ENCODE data around the gene CEP112.

CEP112 gene

GRCh38 chr17:65926599-65926998 is 265.3 kb downstream of the CEP112 start:
- no peak overlapping the region for H3K27ac ChIP-seq
- no peak for TF ChIP-seq ZFX (IDR thresholded peaks at IDR 0.05; ENCODE audit: borderline replicate concordance)
- TF ChIP-seq CTCF (IDR thresholded peaks at IDR 0.05), result no peak

GRCh38 chr17:65925606-65926307 is 266.2 kb downstream of the CEP112 start:
- no peak for TF ChIP-seq ZFX (IDR thresholded peaks at IDR 0.05; ENCODE audit: borderline replicate concordance)
- TF ChIP-seq CTCF (IDR thresholded peaks at IDR 0.05), result no peak
- no peak overlapping the region for H3K27ac ChIP-seq

DNA sequence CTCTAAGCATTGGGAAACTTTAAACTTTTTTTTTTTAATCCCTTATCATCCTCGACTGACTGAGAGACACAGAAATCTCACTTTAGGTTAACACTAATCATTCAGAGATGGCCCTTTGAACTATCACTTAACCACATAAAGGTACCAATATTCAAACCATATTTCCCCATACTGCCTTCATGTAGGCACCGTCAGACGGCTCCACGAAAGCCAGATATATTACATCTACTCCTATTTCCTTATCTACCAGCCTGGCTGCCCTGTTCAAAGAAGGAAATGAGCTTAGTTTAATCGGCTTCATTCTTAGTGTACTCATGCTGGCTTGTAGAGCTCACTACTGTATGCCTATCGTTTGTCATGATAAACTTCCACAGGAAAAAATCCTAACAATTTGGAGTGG is 270.9 kb downstream of the CEP112 start:
- H3K27ac ChIP-seq, result no peak overlapping the region
- no peak for TF ChIP-seq ZFX (IDR thresholded peaks at IDR 0.05; ENCODE audit: borderline replicate concordance)
- TF ChIP-seq CTCF (IDR thresholded peaks at IDR 0.05), result no peak

DNA sequence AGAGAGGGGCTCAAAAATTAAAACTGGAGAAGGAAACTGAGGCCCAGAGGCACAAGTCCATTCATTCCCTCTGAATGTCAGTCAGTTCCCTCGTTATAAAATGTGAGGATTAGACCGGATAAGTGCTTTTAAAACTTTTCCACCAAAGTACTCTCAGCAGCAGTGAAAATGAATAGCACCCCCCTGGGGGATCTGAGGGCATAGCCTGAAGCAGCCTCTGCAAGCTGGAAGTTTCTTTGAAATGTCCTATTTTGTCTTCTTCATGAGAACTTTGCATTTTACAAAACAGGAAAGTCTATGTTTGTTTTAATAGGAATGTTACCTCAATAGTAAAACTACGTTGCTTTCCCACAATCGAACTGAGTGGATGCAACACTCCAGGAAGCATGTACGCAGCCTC is 273.0 kb downstream of the CEP112 start:
- TF ChIP-seq ZFX (IDR thresholded peaks at IDR 0.05; ENCODE audit: borderline replicate concordance), result no peak
- no peak for TF ChIP-seq CTCF (IDR thresholded peaks at IDR 0.05)
- H3K27ac ChIP-seq, result no peak overlapping the region

GRCh38 chr17:65918500-65918899 is 273.4 kb downstream of the CEP112 start:
- no peak overlapping the region for H3K27ac ChIP-seq
- TF ChIP-seq ZFX (IDR thresholded peaks at IDR 0.05; ENCODE audit: borderline replicate concordance) (no peak), CTCF (IDR thresholded peaks at IDR 0.05) (no peak)

GRCh38 chr17:65917560-65917959 is 274.4 kb downstream of the CEP112 start:
- TF ChIP-seq CTCF (IDR thresholded peaks at IDR 0.05) (no peak), ZFX (IDR thresholded peaks at IDR 0.05; ENCODE audit: borderline replicate concordance) (no peak)
- H3K27ac ChIP-seq, result no peak overlapping the region

GRCh38 chr17:65916425-65916824 is 275.5 kb downstream of the CEP112 start:
- no peak overlapping the region for H3K27ac ChIP-seq
- TF ChIP-seq CTCF (IDR thresholded peaks at IDR 0.05), result no peak
- TF ChIP-seq ZFX (IDR thresholded peaks at IDR 0.05; ENCODE audit: borderline replicate concordance), result no peak
